Neural progenitor cell (in vitro differentiated cells): ENCODE measurements around the gene CRYBA4.

Experiments used
- EZH2 ChIP-seq: fragments of 200-600 bp; sonication (generic); IDR thresholded peaks from 2 replicates; pipeline ENCODE4 v1.6.1; 2017; ENCODE audit warnings: antibody characterized with exemption, mild to moderate bottlenecking, moderate library complexity
- EZH2phosphoT487 ChIP-seq: fragments of 200-600 bp; sonication (generic); IDR thresholded peaks from 2 replicates; pipeline ENCODE4 v1.6.1; 2017; ENCODE audit warnings: antibody characterized with exemption
- TF ChIP-seq, protein P1 (sequence below): fragments of 200-600 bp; sonication (generic); IDR thresholded peaks from 2 replicates; pipeline ENCODE4 v1.5.1; 2017; ENCODE audit warnings: antibody characterized with exemption, mild to moderate bottlenecking

DNA sequence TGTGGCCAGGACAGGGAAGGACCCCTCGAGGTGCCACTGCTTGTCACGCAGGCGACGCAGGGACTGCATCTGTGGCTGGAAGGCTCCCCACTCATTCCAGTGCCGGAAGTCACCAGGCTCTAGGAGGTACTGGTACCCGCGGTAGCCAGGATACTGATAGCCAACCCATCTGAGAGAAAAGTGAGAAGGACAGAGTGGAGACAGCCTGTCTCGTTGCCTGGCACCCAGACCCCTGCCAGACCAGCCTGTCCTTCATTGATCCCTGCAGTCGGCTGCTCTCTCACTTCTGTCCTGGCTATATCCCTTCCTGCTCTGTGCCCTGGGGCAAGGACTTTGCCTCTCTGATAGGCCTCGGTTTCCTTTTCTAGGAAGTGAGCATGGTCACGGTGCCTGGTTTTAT lies 22.3 kb upstream of the CRYBA4 start:
- TF ChIP-seq EZH2phosphoT487 (no peak), EZH2 (no peak)
- TF ChIP-seq, protein P1, sequence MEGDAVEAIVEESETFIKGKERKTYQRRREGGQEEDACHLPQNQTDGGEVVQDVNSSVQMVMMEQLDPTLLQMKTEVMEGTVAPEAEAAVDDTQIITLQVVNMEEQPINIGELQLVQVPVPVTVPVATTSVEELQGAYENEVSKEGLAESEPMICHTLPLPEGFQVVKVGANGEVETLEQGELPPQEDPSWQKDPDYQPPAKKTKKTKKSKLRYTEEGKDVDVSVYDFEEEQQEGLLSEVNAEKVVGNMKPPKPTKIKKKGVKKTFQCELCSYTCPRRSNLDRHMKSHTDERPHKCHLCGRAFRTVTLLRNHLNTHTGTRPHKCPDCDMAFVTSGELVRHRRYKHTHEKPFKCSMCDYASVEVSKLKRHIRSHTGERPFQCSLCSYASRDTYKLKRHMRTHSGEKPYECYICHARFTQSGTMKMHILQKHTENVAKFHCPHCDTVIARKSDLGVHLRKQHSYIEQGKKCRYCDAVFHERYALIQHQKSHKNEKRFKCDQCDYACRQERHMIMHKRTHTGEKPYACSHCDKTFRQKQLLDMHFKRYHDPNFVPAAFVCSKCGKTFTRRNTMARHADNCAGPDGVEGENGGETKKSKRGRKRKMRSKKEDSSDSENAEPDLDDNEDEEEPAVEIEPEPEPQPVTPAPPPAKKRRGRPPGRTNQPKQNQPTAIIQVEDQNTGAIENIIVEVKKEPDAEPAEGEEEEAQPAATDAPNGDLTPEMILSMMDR = no peak
